GM19238 (cell line): ENCODE measurements around the gene CPLX3.

ENCODE experiments used
- DNase-seq: peaks from one replicate; pipeline ENCODE4 v3.0.0; 2011; ENCODE audit warnings: low spot score; ENCODE audit not compliant: insufficient read length

CPLX3 gene

DNA sequence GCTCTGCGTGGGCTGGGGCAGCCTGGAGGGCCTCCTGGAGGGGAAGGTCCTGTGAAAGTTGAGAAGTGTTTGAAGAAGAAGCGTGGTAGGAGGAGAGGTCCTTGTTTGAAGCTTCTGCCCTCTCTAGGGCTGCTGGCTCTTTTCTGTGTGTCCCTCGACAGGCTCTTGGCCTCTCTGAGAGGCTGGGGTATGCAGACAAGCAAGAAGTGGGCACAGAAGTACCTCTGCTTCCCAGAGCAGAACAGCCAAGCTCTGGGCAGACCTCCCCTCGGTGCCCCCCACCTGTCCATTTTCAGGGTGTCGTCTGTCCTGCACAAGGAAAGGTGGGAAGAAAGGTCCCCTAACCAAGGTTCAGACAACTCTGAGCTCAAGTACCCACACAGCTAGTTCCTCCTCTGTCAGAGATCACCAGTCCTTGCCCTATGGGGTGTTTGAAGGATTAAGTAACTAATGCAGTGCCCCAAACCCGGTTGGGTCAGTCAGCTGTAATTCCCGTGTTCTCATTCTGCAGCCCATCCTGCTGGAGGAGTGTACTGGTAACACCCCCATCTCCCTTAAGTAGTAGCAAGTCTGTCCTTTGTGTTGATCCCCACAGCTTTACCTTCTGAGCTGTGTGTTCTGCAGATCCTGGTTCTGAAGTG is 38.3 kb upstream of the CPLX3 start:
- no peak for DNase-seq

DNA sequence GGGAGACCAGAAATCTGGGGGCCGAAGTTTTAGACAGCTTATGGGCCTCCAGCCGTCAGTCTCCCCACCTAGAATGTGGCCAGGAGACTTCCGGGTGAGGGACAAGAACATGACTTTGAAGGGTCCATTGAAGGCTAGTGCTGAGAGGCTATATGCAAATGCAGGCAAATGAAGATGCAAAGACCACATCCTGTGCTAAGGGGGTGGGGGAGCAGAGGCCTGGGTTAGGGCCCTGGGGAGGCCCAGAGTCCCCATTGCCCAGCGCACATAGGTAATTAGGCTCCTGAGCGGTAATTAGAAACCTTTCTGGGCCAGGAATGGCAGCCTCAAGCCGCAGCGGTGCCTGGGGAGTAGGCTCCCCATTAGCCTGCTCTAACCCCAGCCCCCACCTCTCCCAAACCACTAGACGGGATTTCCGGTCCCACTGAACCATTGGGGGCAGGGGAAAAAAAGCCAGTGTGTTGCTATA is 37.7 kb upstream of the CPLX3 start:
- peak; percentile 69 for DNase-seq

DNA sequence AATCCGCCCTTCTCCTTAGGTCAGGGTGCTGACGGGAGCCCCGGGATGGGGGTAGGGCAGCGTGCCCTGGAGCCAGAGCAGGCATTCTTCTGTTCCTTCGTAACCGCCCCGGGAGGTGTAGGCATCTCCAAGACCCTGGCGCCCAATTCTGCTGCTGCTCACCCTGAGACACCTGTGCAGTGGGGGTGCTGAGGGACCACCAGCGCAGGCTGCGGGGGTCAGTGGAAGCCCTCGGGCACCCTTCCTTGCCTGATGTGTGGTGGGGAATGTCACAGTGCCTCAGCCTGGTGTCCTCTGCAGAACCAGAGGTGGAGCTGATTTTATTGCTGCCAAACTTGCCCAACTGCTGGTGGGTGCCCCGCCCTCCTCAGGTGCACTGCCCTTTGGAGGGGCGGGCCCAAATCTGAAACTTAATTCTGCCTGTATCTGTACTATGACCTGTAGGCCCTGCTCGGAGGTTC is 37.2 kb upstream of the CPLX3 start:
- no peak for DNase-seq

DNA sequence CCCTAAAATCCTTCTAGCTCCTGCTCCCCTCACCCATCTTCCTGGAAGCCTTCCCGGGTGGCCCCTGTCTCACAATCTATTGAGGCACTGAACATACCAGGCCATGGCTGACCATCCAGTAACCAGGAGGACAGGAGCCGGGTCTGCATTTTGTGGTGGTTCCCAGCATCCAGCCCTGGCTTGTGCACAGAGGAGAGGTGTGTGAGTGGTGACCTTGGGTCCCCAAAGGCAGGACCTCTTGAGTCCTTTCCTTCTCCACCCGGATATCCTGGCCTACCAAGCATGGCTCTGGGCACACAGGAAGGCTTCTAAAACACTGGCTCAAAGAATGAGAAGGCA is 36.7 kb upstream of the CPLX3 start:
- no peak for DNase-seq

DNA sequence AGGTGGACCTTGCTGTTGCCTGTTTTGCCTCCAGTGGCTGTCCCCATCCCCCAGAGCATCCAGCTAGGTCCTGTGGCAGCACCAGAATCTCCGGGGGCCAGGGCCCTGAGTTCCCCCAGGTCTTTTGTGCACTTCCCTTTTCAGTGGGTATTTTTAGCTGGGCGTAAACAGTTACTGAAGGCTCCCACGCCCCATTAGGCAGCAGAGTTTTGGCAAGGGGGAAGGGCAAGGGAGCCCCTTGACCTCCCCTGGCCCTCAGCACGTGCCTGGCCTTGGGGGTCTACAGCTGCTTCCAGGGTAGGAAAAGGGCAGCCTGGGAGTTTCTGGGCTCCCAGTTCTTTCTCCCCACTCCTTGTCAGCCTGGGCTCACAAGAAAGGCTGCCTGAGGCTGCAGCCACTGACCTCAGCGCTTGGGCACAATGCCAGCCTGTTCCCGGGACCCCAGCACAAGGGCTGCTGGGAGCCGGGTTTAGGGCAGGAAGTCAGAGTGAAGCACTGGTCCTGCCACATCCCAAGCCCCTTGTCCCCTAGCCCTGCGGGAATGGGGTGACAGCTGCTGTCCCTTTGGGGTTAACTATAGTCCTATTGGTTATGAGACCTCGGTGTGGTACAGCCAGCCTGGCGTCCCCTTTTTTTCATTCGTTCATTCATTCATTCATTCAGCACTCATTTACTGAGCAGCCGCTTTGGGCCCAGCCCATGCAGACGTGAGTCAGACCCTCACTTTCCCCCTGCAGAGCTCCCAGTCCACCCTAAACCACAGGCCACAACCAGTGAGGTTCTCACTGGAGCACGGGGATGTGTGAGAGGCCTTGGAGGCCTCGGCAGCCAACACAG is 36.1 kb upstream of the CPLX3 start:
- no peak for DNase-seq

DNA sequence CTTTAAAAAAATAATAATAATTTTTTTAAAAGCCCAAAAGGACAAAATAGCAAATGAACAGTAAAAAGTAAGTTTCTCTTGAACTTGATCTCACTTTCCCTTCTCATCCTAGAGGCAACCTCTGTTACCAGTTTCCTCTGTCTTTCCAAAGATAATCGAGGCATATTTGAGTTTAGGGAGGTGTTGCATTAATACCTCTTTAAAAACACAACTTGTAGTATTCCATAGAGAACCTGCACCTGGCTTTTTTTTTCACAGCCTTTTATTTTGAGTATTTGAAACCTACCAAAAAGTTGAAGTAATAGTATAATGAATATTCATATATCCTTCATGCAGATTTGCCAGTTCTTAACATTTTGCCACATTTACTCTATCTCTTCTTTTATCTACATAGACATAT is 35.4 kb upstream of the CPLX3 start:
- DNase-seq, result no peak

DNA sequence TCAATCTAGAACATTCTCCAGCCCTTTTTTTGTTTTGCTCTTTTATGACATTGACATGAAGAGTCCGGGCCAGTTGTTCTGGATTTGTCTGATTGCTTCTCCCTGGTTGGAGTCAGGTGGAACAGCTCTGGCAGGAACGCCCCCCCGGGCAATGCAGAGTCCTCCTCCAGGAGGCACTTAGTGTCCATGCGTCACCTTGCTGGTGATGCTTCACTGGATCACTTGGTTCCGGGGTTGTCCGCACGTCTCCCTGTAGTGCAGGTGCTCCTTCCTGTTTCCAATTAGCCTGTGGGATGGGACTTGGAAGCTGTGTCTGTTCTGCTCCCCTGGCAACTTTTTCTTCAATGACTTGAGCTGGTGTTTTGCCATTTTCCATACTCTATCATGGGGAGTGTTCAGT is 34.8 kb upstream of the CPLX3 start:
- DNase-seq, result no peak

DNA sequence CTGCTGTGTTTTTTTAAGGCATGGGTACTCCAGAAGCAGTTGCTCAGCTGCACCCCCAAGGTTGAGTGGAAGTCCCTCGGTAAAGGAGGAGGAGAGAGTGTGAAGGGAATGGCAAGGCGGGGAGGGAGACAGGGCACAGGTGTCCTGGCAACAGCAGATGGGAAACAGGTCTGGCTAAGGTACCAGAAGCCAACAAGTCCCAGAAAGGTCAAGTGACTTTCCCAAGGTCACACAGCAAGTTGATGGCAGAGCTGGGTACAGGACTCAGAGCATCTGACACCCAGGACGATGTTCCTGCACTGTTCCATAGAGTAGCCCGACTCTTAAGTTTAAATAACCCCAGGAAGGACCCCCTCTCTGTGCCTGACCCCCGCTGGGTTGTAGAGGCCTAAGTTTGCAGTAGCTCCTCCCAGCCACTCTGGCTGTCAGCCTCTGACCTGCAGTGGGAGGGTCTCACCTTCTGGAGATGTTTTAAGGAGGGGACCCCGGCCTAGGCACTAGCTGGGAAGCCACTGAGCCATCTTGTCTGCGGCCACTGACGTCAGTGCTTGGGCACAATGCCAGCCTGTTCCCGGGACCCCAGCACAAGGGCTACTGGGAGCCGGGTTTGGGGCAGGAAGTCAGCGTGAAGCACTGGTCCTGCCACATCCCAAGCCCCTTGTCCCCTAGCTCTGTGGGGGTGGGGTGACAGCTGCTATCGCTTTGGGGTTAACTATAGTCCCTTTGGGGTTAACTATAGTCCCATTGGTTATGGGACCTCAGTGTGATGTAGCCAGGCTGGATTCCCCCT is 34.0 kb upstream of the CPLX3 start:
- DNase-seq, result no peak

DNA sequence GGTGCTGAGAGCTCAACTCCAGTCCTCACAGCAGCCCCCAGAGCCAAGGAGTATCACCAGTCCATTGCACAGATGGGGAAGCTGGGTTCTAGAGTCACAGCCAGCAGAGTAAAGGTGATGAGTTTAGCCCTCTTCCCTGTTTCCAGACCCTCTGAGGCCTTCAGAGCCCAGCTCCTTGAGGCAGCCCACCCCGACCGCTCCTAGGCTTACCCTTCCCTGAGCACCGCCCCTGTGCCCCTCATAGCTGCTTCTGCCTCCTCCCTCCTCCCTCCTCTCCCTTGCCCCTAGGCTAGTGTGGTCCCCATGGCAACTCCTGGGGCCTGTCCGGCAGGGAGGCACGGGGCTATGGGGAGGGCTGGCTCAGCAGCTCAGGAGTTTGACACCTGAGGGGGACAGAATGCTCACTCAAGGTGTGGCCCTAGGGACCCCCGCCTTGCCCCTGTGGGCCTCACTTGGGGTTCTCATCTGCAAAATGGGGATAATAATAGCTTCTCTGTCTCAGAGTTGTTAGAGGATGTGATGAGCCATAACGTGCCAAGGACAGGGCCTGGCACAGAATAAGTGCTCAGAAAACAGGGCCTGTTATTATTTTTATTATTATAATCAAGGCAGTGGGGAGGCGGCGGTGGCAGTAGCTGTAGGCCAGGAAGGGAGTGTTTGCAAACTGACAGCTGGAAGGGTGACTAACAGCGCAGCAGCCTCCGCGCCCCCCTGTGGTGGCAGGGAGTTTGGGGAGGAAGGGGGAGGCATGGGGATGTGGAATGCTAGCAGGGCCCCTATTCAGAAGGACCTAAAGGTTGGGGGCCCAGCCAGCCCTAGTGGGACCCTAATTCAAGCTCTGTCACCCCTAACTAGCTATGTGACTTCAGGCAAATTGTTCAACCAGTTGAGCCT is 33.0 kb upstream of the CPLX3 start:
- no peak for DNase-seq

DNA sequence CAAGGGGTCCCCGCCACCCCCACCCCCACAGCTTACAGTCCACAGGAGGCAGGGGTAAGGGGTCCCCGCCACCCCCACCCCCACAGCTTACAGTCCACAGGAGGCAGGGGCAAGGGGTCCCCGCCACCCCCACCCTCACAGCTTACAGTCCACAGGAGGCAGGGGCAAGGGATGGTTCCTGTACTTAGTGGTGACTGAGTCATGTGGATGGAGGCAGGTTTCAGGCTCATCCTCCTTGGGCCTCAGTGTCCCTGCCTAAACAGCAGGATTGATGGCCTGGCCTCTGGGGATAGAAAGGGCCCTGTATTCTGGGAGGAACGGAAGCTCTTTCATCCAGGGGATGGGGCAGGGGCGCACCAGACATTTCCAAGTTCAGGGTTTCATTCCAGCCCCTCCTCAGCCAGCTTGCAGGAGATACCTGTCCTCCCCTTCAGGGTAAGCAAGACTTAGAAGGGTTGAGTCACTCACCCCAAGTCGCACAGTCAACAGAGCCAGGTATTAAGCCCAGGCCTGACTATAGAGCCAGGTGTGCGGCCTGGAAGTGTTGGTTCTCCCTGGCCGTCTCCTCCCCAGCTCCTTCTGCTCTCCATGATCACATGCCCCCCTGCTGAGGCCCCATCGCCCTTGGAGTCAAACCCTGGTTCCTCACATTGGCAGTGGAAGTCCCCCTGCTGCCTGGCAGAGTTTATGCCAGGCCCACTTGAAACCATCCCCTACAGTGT is 32.0 kb upstream of the CPLX3 start:
- DNase-seq, result no peak

DNA sequence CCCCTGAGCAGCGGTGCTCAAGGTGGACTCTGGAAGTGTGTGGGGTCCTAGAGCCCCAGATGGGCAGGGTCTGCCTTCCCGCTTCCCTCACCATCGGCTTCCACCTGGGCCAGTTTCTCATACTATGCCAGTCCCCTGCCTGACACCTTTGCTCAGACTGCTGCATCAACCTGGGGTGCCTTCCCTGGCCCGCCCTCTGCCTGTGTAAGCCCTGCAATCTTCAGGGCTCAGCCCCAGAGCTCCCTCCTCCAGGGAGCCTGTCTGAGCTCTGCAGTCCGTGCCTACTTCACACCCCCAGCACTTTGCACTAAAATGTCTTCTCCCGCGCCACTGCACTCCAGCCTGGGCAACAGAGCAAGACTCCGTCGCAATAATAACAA is 31.5 kb upstream of the CPLX3 start:
- DNase-seq, result no peak

DNA sequence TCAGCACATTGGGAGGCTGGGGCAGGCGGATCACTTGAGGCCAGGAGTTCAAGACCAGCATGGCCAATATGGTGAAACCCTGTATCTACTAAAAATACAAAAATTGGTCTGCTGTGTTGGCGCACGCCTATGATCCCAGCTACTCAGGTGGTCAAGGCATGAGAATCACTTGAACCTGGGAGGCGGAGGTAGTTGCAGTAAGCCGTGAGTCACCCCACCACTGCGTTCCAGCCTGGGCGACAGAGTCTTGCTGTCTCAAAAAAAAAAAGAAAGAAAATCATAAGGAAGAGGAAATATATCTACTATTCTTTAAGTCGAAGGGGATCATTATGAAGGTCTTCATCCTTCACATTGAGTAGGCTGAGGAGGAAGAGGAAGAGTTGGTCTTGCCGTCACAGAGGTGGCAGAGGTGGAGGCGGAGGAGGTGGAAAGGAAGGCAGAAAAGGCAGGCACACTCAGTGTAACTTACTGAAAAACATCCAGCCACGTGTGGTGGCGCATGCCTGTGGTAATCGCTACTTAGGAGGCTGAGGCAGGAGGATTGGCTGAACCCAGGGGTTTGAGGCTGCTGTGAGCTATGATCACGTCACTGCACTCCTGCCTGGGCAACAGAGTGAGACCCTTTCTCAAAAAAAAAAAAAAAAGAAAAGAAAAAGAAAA is 30.3 kb upstream of the CPLX3 start:
- DNase-seq, result no peak

DNA sequence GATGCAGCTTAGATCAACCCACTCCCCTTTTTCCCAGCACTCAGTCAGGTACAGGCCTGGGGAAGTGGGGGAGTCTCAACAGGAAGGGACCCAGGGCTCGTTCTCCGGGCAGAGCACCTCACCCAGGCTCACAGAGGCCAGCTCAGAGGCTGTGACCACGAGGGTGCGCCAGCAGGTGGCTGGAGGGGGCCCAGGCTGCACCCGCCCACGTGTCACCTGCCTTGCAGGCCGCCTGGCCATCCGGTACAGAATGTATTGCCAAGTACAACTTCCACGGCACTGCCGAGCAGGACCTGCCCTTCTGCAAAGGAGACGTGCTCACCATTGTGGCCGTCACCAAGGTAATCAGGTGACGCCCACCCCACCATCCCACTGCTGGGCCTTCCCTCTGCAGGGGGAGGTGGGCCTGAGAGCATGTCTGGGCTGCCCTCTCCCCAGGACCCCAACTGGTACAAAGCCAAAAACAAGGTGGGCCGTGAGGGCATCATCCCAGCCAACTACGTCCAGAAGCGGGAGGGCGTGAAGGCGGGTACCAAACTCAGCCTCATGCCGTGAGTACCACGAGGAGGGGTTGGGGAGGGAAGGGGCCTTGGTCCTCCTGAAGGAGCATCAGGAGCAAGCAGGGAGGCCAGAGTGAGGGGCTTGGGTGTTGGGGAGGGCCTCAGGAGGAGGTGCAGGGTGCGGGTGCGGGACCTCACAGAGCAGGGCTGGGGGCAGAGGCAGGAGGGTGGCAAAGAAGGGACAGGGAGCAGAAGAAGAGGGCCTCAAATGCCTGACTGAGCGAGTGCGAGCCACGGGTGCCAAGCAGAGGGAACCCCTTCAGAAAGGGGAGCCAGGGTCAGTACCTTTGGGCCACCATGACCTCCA is 27.8 kb upstream of the CPLX3 start:
- DNase-seq, result no peak

DNA sequence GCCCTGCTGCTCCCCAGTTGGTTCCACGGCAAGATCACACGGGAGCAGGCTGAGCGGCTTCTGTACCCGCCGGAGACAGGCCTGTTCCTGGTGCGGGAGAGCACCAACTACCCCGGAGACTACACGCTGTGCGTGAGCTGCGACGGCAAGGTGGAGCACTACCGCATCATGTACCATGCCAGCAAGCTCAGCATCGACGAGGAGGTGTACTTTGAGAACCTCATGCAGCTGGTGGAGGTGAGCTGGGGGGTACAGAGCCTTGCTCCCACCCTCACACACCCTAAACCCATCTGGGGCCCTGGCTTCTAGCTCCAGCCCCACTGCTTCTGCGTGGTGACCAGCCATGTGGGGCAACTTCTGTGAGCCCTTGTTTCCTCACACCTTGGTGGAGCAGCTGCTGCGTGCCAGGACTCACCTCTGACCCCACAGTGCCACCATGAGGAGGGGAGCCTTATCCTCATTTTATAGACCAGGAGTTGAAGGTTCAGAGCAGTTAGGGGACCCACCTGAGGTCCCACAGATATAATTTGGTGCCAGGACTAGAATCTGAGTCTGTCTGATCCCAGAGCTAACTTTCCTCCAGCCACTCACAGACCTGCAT is 27.1 kb upstream of the CPLX3 start:
- DNase-seq, result no peak

DNA sequence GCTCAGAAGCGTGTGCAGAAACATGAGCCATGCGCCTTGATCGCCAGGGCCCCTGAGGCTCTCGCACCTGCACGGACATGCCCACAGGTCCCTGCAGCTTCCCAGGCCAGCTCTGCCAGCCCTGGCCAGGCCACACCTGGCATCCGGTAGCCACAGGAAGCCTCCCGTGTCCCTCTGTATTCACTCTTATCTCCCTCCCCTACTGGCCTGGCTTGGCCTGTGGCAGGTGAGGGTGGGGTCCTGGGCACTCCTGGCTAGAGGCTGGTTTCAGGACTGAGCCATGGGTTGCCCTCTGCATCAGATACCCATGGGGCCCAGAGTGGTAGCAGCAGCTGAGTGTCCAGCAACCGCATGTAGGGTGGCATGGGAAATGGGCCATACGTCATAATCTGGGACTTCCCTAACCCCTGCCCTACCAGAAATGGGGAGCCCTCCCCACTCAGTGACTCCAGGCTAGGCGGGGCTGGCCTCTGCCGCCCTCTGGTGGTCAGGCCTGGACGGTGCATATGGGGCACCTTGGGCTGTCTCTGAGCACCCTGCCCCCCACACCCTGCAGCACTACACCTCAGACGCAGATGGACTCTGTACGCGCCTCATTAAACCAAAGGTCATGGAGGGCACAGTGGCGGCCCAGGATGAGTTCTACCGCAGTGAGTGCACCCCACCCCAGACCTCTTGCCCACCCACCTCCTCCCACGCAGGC is 26.4 kb upstream of the CPLX3 start:
- peak; percentile 94 for DNase-seq

DNA sequence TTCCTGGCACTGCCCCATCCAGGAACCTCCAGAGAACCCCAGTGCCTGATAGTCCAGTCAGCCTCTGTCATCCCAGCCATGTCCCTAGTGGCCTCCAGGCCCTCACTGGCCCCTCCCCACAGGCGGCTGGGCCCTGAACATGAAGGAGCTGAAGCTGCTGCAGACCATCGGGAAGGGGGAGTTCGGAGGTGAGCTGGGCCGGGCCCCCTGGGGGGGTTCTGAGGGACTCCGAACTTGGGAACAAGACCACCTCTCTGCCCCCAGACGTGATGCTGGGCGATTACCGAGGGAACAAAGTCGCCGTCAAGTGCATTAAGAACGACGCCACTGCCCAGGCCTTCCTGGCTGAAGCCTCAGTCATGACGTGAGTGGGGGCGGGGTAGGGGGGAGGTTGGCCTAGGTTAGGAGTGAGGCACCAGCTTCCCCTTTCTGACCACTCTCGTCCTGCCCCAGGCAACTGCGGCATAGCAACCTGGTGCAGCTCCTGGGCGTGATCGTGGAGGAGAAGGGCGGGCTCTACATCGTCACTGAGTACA is 25.8 kb upstream of the CPLX3 start:
- no peak for DNase-seq

DNA sequence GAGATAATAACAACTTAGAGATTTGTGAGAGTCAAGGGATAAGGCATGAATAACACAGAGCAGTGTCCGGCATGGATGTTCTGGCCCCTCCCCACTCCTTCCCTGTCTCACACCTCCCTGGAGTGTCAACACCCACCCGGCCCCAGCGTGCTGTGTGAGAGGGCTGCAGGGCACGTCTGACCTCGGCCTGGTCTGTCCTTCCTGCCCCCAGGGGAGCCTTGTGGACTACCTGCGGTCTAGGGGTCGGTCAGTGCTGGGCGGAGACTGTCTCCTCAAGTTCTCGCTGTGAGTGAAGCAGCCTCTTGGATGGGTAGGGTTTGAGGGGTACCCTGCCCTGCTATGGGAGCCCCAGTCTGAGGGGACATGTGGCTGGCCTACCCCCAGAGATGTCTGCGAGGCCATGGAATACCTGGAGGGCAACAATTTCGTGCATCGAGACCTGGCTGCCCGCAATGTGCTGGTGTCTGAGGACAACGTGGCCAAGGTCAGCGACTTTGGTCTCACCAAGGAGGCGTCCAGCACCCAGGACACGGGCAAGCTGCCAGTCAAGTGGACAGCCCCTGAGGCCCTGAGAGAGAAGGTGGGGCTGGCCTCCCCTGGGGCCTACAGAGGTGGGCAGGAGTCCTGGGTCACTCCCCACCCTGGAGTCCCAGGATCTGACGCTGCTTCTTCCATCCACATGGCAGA is 25.0 kb upstream of the CPLX3 start:
- DNase-seq, result no peak
